ENCODE measurements around the gene CDC16. TPM values are rescaled to one million over a fixed set of nuclear protein-coding genes. Genes with fewer than 3 reads are reported as not detected.
"Not testable (repeated sequence)": the region's sequence is repeated elsewhere in the genome, so short reads cannot be mapped to it uniquely, and the experiment has no call there.

CDC16 gene
- total and polyA plus RNA-seq, 3 experiments from 2014 or later = 22.1 to 79.5 (median 74.7) TPM

- Mint-ChIP-seq H3K36me3 (peaks cover 21 to 86% (median 42%) of the 10 kb centered on the region in 3 donors), H3K4me3 (no peak overlapping the region), H3K27ac (no peak overlapping the region), H3K27me3 (no peaks in the 10 kb centered on the region), H3K9me3 (no peaks in the 10 kb centered on the region), H3K4me1 (peaks cover 35 to 55% (median 51%) of the 10 kb centered on the region in 3 donors)
- Histone ChIP-seq H3K27ac (ENCODE audit: low read depth, low read length) (no peak overlapping the region), H3K4me1 (ENCODE audit: insufficient read depth, low read length) (peaks cover 10% of the 10 kb centered on the region), H3K36me3 (ENCODE audit: insufficient read depth, low read length) (peaks cover 59% of the 10 kb centered on the region), H3K9me3 (ENCODE audit: low read length) (no peaks in the 10 kb centered on the region), H3K27me3 (ENCODE audit: insufficient read depth, low read length, poor library complexity, severe bottlenecking) (no peaks in the 10 kb centered on the region), H3K4me3 (ENCODE audit: low read length) (no peak overlapping the region)
- no peak for DNase-seq
- ChIA-PET CTCF (no interaction called here), POLR2A (interaction anchor here (0.6 kb wide), 1 partner anchor 43 kb away, joined by 5 read pairs; no protein-coding TSS in a partner anchor)
Measured at GRCh38 chr13:114257014-114257413, 22.3 kb downstream of the CDC16 start.

GRCh38 chr13:114258589-114258988, 23.9 kb downstream of the CDC16 start:
- Mint-ChIP-seq H3K27me3 (no peaks in the 10 kb centered on the region), H3K36me3 (peaks cover 20 to 90% (median 46%) of the 10 kb centered on the region in 3 donors), H3K27ac (no peak overlapping the region), H3K9me3 (no peaks in the 10 kb centered on the region), H3K4me1 (peaks cover 50 to 68% (median 66%) of the 10 kb centered on the region in 3 donors), H3K4me3 (no peak overlapping the region)
- Histone ChIP-seq H3K27ac (ENCODE audit: low read depth, low read length) (no peak overlapping the region), H3K27me3 (ENCODE audit: insufficient read depth, low read length, poor library complexity, severe bottlenecking) (no peaks in the 10 kb centered on the region), H3K4me3 (ENCODE audit: low read length) (no peak overlapping the region), H3K9me3 (ENCODE audit: low read length) (no peaks in the 10 kb centered on the region), H3K4me1 (ENCODE audit: insufficient read depth, low read length) (peaks cover 26% of the 10 kb centered on the region), H3K36me3 (ENCODE audit: insufficient read depth, low read length) (peaks cover 58% of the 10 kb centered on the region)
- no peak for DNase-seq
- ChIA-PET POLR2A (no interaction called here), CTCF (no interaction called here)

- H3K36me3 ChIP-seq (ENCODE audit: insufficient read depth, low read length) = peaks cover 58% of the 10 kb centered on the region
- H3K36me3 Mint-ChIP-seq = peaks cover 18 to 86% (median 45%) of the 10 kb centered on the region in 3 donors
- H3K4me3 ChIP-seq (ENCODE audit: low read length) = no peak overlapping the region
- H3K27ac ChIP-seq (ENCODE audit: low read depth, low read length) = no peak overlapping the region
- no peaks in the 10 kb centered on the region for H3K27me3 Mint-ChIP-seq
- no peak for DNase-seq
- CTCF ChIA-PET = interaction anchor here (1.1 kb wide), 1 partner anchor 10 kb away, joined by 3 read pairs; no protein-coding TSS in a partner anchor
- POLR2A ChIA-PET = no interaction called here
- H3K4me1 Mint-ChIP-seq = peaks cover 54 to 69% (median 65%) of the 10 kb centered on the region in 3 donors
- no peaks in the 10 kb centered on the region for H3K27me3 ChIP-seq (ENCODE audit: insufficient read depth, low read length, poor library complexity, severe bottlenecking)
- no peak overlapping the region for H3K4me3 Mint-ChIP-seq
- no peak overlapping the region for H3K27ac Mint-ChIP-seq
- H3K9me3 ChIP-seq (ENCODE audit: low read length) = no peaks in the 10 kb centered on the region
- no peaks in the 10 kb centered on the region for H3K9me3 Mint-ChIP-seq
- H3K4me1 ChIP-seq (ENCODE audit: insufficient read depth, low read length) = peaks cover 28% of the 10 kb centered on the region
Measured at GRCh38 chr13:114259374-114259773, 24.7 kb downstream of the CDC16 start.

- peak overlapping the region in 3 of 8 donors; percentile 41 to 72 (median 62) for H3K27ac Mint-ChIP-seq
- H3K9me3 Mint-ChIP-seq = no peaks in the 10 kb centered on the region
- Histone ChIP-seq H3K27ac (ENCODE audit: low read depth, low read length) (no peak overlapping the region), H3K4me1 (ENCODE audit: insufficient read depth, low read length) (peaks cover 28% of the 10 kb centered on the region), H3K27me3 (ENCODE audit: insufficient read depth, low read length, poor library complexity, severe bottlenecking) (no peaks in the 10 kb centered on the region), H3K9me3 (ENCODE audit: low read length) (no peaks in the 10 kb centered on the region), H3K36me3 (ENCODE audit: insufficient read depth, low read length) (peaks cover 53% of the 10 kb centered on the region), H3K4me3 (ENCODE audit: low read length) (no peak overlapping the region)
- H3K27me3 Mint-ChIP-seq = no peaks in the 10 kb centered on the region
- peaks cover 53 to 67% (median 64%) of the 10 kb centered on the region in 3 donors for H3K4me1 Mint-ChIP-seq
- H3K36me3 Mint-ChIP-seq = peaks cover 19 to 84% (median 39%) of the 10 kb centered on the region in 3 donors
- H3K4me3 Mint-ChIP-seq = peak overlapping the region in 1 of 7 donors; percentile 12
- POLR2A ChIA-PET = no interaction called here
- CTCF ChIA-PET = interaction anchor here (1.1 kb wide), 1 partner anchor 9 kb away, joined by 3 read pairs; no protein-coding TSS in a partner anchor
- no peak for DNase-seq
Measured at GRCh38 chr13:114259974-114260373, 25.3 kb downstream of the CDC16 start.

DNA sequence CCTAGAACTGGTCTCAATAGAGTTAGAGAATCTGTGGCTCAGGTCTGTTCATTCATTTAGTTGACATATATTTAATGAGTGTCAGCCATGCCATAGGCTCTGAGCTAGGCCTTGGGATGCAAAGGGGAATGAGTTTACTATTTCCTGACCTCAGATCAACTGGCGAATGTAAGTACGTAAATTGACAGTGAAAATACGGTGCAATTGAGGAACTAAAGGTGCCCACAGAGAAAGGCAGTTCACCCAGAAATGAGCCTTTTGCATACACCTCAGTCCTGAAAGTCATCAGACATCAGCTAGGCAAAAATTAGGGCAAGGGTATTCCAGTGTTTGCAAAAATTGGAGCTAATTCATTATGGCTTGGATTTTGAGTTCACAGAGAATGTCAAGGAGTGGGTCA, 26.1 kb downstream of the CDC16 start:
- H3K4me3 ChIP-seq (ENCODE audit: low read length) = no peak overlapping the region
- Mint-ChIP-seq H3K9me3 (no peaks in the 10 kb centered on the region), H3K36me3 (peaks cover 26 to 82% (median 36%) of the 10 kb centered on the region in 3 donors), H3K4me3 (peak overlapping the region in 3 of 7 donors; percentile 33 to 59 (median 52)), H3K27ac (peak overlapping the region in 5 of 8 donors; percentile 54 to 87 (median 68)), H3K27me3 (no peaks in the 10 kb centered on the region), H3K4me1 (peaks cover 58 to 69% (median 66%) of the 10 kb centered on the region in 3 donors)
- no peaks in the 10 kb centered on the region for H3K9me3 ChIP-seq (ENCODE audit: low read length)
- H3K27ac ChIP-seq (ENCODE audit: low read depth, low read length) = no peak overlapping the region
- H3K36me3 ChIP-seq (ENCODE audit: insufficient read depth, low read length) = peaks cover 53% of the 10 kb centered on the region
- no peaks in the 10 kb centered on the region for H3K27me3 ChIP-seq (ENCODE audit: insufficient read depth, low read length, poor library complexity, severe bottlenecking)
- peaks cover 28% of the 10 kb centered on the region for H3K4me1 ChIP-seq (ENCODE audit: insufficient read depth, low read length)
- CTCF ChIA-PET = interaction anchor here (1.6 kb wide), 1 partner anchor 59 kb away, joined by 3 read pairs; no protein-coding TSS in a partner anchor
- DNase-seq = no peak
- POLR2A ChIA-PET = no interaction called here

GRCh38 chr13:114261328-114261965, 26.8 kb downstream of the CDC16 start:
- Mint-ChIP-seq H3K36me3 (peaks cover 26 to 82% (median 31%) of the 10 kb centered on the region in 3 donors), H3K9me3 (no peaks in the 10 kb centered on the region), H3K4me3 (peak overlapping the region in 4 of 7 donors; percentile 46 to 71 (median 56)), H3K4me1 (peaks cover 59 to 69% (median 69%) of the 10 kb centered on the region in 3 donors), H3K27ac (peak overlapping the region; percentile 47 to 87 (median 66)), H3K27me3 (no peaks in the 10 kb centered on the region)
- H3K4me3 ChIP-seq (ENCODE audit: low read length) = no peak overlapping the region
- ChIA-PET CTCF (interaction anchor here (1.6 kb wide), 1 partner anchor 59 kb away, joined by 3 read pairs; no protein-coding TSS in a partner anchor), POLR2A (no interaction called here)
- H3K4me1 ChIP-seq (ENCODE audit: insufficient read depth, low read length) = peaks cover 28% of the 10 kb centered on the region
- H3K9me3 ChIP-seq (ENCODE audit: low read length) = no peaks in the 10 kb centered on the region
- no peaks in the 10 kb centered on the region for H3K27me3 ChIP-seq (ENCODE audit: insufficient read depth, low read length, poor library complexity, severe bottlenecking)
- H3K27ac ChIP-seq (ENCODE audit: low read depth, low read length) = no peak overlapping the region
- peaks cover 50% of the 10 kb centered on the region for H3K36me3 ChIP-seq (ENCODE audit: insufficient read depth, low read length)
- DNase-seq = no peak

DNA sequence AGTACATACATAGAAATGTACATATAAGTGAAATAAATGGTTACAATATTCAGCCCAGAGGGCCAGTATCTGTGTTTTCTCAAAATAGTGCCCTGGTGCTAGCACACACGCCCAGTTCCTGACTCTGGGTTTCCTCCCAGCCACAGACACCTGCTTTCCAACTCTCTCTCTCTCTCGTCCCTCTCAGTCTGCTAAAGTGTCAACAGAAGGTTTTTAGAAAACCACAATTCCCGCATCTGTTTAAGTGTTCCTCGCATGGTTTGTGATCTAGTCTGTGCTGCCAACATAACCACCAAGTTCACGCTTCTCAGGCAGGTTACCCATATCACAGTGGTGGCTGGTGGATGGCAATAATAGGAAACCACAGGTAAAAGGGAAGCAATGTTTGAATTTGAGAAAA, 28.9 kb downstream of the CDC16 start:
- H3K4me3 Mint-ChIP-seq = peak overlapping the region; percentile 44 to 83 (median 67)
- H3K36me3 Mint-ChIP-seq = peaks cover 23 to 79% (median 36%) of the 10 kb centered on the region in 3 donors
- H3K4me3 ChIP-seq (ENCODE audit: low read length) = no peak overlapping the region
- H3K27ac Mint-ChIP-seq = peak overlapping the region; percentile 2 to 92 (median 70)
- H3K4me1 Mint-ChIP-seq = peaks cover 75 to 83% (median 75%) of the 10 kb centered on the region in 3 donors
- H3K9me3 Mint-ChIP-seq = peaks cover 0 to 4% (median 0%) of the 10 kb centered on the region in 5 donors
- DNase-seq = peak in 4 of 5 donors; percentile 7 to 76 (median 16)
- no peaks in the 10 kb centered on the region for H3K27me3 Mint-ChIP-seq
- CTCF ChIA-PET = no interaction called here
- H3K9me3 ChIP-seq (ENCODE audit: low read length) = no peaks in the 10 kb centered on the region
- H3K4me1 ChIP-seq (ENCODE audit: insufficient read depth, low read length) = peaks cover 39% of the 10 kb centered on the region
- no peak overlapping the region for H3K27ac ChIP-seq (ENCODE audit: low read depth, low read length)
- H3K27me3 ChIP-seq (ENCODE audit: insufficient read depth, low read length, poor library complexity, severe bottlenecking) = no peaks in the 10 kb centered on the region
- POLR2A ChIA-PET = no interaction called here
- peaks cover 44% of the 10 kb centered on the region for H3K36me3 ChIP-seq (ENCODE audit: insufficient read depth, low read length)

DNA sequence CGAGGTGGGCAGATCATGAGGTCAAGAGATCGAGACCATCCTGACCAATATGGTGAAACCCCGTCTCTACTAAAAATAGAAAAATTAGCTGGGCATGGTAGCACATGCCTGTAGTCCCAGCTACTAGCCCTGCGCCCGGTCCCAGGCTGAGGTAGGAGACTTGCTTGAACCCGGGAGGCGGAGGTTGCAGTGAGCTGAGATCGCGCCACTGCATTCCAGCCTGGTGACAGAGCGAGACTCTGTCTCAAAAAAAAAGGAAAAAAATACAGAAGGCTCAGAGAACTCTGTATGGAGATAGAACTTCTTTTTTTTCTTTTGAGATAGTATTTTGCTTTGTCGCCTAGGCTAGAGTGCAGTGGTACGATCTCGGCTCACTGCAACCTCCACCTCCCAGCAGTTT, 29.6 kb downstream of the CDC16 start:
- H3K4me1 Mint-ChIP-seq = peaks cover 82 to 90% (median 82%) of the 10 kb centered on the region in 3 donors
- H3K27ac ChIP-seq (ENCODE audit: low read depth, low read length); H3K9me3 Mint-ChIP-seq; H3K4me3 Mint-ChIP-seq; H3K9me3 ChIP-seq (ENCODE audit: low read length); DNase-seq; H3K27me3 ChIP-seq (ENCODE audit: insufficient read depth, low read length, poor library complexity, severe bottlenecking); POLR2A ChIA-PET; H3K27me3 Mint-ChIP-seq; H3K4me3 ChIP-seq (ENCODE audit: low read length); CTCF ChIA-PET: not testable (repeated sequence)
- H3K36me3 ChIP-seq (ENCODE audit: insufficient read depth, low read length) = peaks cover 48% of the 10 kb centered on the region
- peaks cover 46% of the 10 kb centered on the region for H3K4me1 ChIP-seq (ENCODE audit: insufficient read depth, low read length)
- H3K36me3 Mint-ChIP-seq = peaks cover 25 to 81% (median 39%) of the 10 kb centered on the region in 3 donors
- H3K27ac Mint-ChIP-seq = peak overlapping the region in 3 of 8 donors; percentile 17 to 92 (median 78)
